AG04450 (cell line): Measurements from ENCODE around the gene ZCCHC2. TPM values are rescaled to one million over a fixed set of nuclear protein-coding genes. Genes with fewer than 3 reads are reported as not detected.
A peak's percentile ranks its signal among the peaks of the same experiment; 100 is the strongest.

Experiments
- CTCF ChIA-PET: fragments of 300-600, 350-600 bp; formaldehyde crosslinking; extraction: SDS; loops from one replicate; lab custom pipeline; 2022; ENCODE audit warnings: antibody characterized with exemption, inconsistent platforms; lab: Charles Lee
- POLR2A ChIA-PET: fragments of 350-600 bp; formaldehyde crosslinking; extraction: SDS; loops from one replicate; lab custom pipeline; 2021; ENCODE audit warnings: antibody characterized with exemption, inconsistent platforms; lab: Yijun Ruan, JAX
- DNase-seq: peaks from one replicate; pipeline ENCODE4 v3.0.0-alpha.2; 2011; ENCODE audit warnings: low read depth, low spot score
- H3K27ac ChIP-seq: one replicate; pipeline ENCODE4 v1.5.1; 2012; ENCODE audit warnings: low read depth, low read length, control low read depth
- H3K27me3 ChIP-seq: one replicate; pipeline ENCODE4 v1.6.0; 2012; ENCODE audit warnings: low read length; ENCODE audit not compliant: control insufficient read depth, insufficient read depth
- H3K4me3 ChIP-seq: 2 replicates; pipeline ENCODE4 v1.5.1; 2011; ENCODE audit warnings: mild to moderate bottlenecking, low read depth, low read length, control low read depth
- H3K9me3 ChIP-seq: 2 replicates; pipeline ENCODE4 v1.5.1; 2012; ENCODE audit warnings: low read length; ENCODE audit not compliant: control insufficient read depth, insufficient read depth
- polyA plus RNA-seq: library from polyadenylated mRNA; depleted of rRNA; stranded (reverse); fragments of >200 nt; gene quantifications from 2 replicates; pipeline ENCODE4 v1.2.3, GENCODE V29; 2011
- TF ChIP-seq, protein P1 (sequence below): IDR thresholded peaks from 2 replicates; pipeline ENCODE4 v1.5.1; 2011; ENCODE audit warnings: low read depth, low read length, control low read depth, inconsistent platforms

Gene ZCCHC2
- polyA plus RNA-seq, 1 experiment = 5.8 TPM

DNA sequence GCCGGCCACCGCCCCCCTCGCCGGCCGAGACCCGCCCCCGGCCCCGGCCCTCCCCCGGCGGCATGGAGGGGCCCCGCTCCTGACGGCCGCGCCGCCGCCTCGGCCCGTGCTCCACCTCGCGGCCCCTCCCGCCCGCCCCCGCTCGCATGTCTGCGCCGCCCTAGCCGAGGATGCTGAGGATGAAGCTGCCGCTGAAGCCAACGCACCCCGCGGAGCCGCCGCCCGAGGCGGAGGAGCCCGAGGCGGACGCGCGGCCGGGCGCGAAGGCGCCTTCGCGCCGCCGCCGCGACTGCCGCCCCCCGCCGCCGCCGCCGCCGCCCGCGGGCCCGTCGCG lies 397 bp downstream of the ZCCHC2 start:
- TF ChIP-seq, protein P1, sequence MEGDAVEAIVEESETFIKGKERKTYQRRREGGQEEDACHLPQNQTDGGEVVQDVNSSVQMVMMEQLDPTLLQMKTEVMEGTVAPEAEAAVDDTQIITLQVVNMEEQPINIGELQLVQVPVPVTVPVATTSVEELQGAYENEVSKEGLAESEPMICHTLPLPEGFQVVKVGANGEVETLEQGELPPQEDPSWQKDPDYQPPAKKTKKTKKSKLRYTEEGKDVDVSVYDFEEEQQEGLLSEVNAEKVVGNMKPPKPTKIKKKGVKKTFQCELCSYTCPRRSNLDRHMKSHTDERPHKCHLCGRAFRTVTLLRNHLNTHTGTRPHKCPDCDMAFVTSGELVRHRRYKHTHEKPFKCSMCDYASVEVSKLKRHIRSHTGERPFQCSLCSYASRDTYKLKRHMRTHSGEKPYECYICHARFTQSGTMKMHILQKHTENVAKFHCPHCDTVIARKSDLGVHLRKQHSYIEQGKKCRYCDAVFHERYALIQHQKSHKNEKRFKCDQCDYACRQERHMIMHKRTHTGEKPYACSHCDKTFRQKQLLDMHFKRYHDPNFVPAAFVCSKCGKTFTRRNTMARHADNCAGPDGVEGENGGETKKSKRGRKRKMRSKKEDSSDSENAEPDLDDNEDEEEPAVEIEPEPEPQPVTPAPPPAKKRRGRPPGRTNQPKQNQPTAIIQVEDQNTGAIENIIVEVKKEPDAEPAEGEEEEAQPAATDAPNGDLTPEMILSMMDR = no peak
- no peak for DNase-seq
- CTCF ChIA-PET = interaction anchor here (1.3 to 2.5 kb wide), 2 partner anchors 61 to 97 kb away, joined by 7 to 14 read pairs; no protein-coding TSS in a partner anchor
- Histone ChIP-seq H3K4me3 (peak overlapping the region; percentile 78), H3K27ac (no peak overlapping the region), H3K9me3 (no peaks in the 10 kb centered on the region), H3K27me3 (peaks cover 2% of the 10 kb centered on the region)
- POLR2A ChIA-PET = interaction anchor here (1.5 kb wide), 1 partner anchor 54 kb away, joined by 9 read pairs; no protein-coding TSS in a partner anchor

DNA sequence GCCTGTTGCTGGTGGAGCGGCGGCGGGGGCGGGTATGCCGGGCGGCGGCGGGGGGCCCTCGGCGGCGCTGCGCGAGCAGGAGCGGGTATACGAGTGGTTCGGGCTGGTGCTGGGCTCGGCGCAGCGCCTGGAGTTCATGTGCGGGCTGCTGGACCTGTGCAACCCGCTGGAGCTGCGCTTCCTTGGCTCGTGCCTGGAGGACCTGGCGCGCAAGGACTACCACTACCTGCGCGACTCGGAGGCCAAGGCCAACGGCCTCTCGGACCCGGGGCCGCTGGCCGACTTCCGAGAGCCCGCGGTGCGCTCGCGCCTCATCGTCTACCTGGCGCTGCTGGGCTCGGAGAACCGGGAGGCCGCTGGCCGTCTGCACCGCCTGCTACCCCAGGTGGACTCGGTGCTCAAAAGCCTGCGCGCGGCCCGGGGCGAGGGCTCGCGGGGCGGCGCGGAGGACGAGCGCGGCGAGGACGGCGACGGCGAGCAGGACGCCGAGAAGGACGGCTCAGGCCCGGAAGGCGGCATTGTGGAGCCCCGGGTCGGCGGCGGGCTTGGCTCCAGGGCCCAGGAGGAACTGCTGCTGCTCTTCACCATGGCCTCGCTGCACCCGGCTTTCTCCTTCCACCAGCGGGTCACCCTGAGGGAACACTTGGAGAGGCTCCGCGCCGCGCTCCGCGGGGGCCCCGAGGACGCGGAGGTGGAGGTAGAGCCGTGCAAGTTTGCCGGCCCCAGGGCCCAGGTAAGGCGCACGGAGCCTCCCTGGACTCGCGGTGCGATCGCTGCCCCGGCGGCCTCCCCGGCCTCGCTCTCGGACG lies 1.0 kb downstream of the ZCCHC2 start:
- peak overlapping the region; percentile 47 for H3K27ac ChIP-seq
- ChIA-PET CTCF (interaction anchor here (0.9 to 2.5 kb wide), 2 partner anchors 59 to 98 kb away, joined by 3 to 14 read pairs; no protein-coding TSS in a partner anchor), POLR2A (no interaction called here)

DNA sequence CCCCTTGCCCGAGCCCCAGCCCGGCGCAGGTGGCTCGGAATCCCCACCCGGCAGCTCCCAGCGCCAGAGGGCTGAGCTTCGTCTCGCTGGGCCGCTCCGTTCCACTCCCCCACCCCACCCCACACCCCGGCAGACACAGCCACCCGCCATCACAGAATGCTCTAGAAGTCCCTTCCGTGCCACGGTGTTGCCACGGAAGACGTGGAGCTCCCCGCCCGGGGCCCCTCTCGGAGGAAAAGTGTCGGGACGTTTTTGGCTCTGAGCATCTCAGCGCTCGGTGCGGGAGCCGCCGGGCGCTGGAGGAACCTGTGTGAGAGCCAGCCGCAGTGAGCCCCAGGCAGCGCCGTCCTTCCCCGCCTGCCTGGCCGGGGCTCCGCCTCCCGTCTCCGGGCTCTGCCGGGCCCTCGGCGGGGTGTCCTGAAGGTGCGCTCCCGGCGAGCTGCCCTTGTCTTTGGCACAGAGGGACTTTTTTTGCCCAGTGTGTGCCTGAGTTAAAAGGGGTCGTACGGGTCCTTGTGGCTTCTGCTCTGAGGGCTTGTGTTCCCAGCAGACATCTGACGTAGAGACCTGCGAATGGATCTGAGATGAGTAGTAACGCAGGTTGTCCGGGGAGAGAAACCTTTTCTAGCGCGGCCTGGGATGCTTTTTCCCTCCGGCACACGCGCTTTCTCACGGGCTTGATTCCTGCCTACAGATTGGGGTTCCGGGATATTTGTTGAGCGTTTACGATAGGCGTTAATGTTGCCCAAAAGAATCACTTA lies 1.8 kb downstream of the ZCCHC2 start:
- no peak for DNase-seq
- POLR2A ChIA-PET = interaction anchor here (0.6 kb wide), 1 partner anchor 65 kb away, joined by 4 read pairs; no protein-coding TSS in a partner anchor
- no peaks in the 10 kb centered on the region for H3K27me3 ChIP-seq
- CTCF ChIA-PET = interaction anchor here (0.9 kb wide), 1 partner anchor 59 kb away, joined by 3 read pairs; no protein-coding TSS in a partner anchor
- TF ChIP-seq, protein P1 = no peak
- no peaks in the 10 kb centered on the region for H3K9me3 ChIP-seq
- no peak overlapping the region for H3K27ac ChIP-seq
- H3K4me3 ChIP-seq = peak overlapping the region; percentile 75

More for the DNA sequence above, 1.0 kb downstream of the ZCCHC2 start:
- TF ChIP-seq, protein P1 = no peak
- H3K27me3 ChIP-seq = peaks cover under 1% of the 10 kb centered on the region
- peak overlapping the region; percentile 75 for H3K4me3 ChIP-seq
- H3K9me3 ChIP-seq = no peaks in the 10 kb centered on the region
- DNase-seq = no peak

DNA sequence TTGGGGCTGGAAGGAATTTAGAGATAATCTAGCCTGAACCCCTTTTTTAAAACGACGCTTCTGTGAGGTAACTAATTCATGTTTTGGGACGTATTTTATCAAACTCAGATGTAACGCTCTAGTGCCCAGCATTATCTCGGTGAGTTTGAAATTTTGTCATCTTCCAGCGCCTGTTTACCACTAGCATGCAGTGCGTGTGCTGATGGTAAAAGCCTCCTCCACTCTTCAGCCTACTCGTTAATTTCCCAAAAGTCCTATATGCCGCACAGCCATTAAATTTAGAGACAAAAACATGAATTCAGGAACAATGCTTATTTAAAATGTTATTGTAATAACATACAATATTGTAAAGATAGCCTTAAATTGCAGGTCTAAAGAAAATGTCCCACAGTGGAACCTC lies 2.8 kb downstream of the ZCCHC2 start:
- Histone ChIP-seq H3K27me3 (no peaks in the 10 kb centered on the region), H3K27ac (no peak overlapping the region), H3K9me3 (no peaks in the 10 kb centered on the region), H3K4me3 (no peak overlapping the region; the same call in 1 of the 2 replicates)
- ChIA-PET CTCF (interaction anchor here (2.1 kb wide), 1 partner anchor 58 kb away, joined by 7 read pairs; no protein-coding TSS in a partner anchor), POLR2A (no interaction called here)
- DNase-seq = no peak
- TF ChIP-seq, protein P1 = no peak
